ENCODE data around the gene ACTN3. TPM values are rescaled to one million over a fixed set of nuclear protein-coding genes. Genes with fewer than 3 reads are reported as not detected.

ACTN3 gene
- total RNA-seq, 2 experiments from 2014 or later = 0.14 to 0.22 TPM

- no peak for TF ChIP-seq CTCF (IDR thresholded peaks at IDR 0.05)
- Histone ChIP-seq H3K27ac (ENCODE audit: low read depth in 1 of 2, low read length in 2 of 2) (peak overlapping the region in 1 of 2 donors; percentile 13), H3K27me3 (ENCODE audit: control insufficient read depth in 1 of 2, insufficient read depth in 2 of 2, low read length in 2 of 2) (no peaks in the 10 kb centered on the region), H3K4me1 (ENCODE audit: insufficient read depth, low read length) (no peaks in the 10 kb centered on the region), H3K9me3 (ENCODE audit: control insufficient read depth in 1 of 2, insufficient read depth in 1 of 2, low read length in 2 of 2) (no peaks in the 10 kb centered on the region), H3K36me3 (ENCODE audit: insufficient read depth, low read length) (peaks cover 9% of the 10 kb centered on the region), H3K4me3 (ENCODE audit: low read length) (no peak overlapping the region)
- intact Hi-C loops (cut with DNase I, micrococcal nuclease) = no loop called here
- Mint-ChIP-seq H3K9me3 (no peaks in the 10 kb centered on the region), H3K4me1 (ENCODE audit: low read depth) (no peaks in the 10 kb centered on the region), H3K27me3 (no peaks in the 10 kb centered on the region), H3K27ac (no peak overlapping the region), H3K4me3 (no peak overlapping the region), H3K36me3 (ENCODE audit: low read depth) (peaks cover 36% of the 10 kb centered on the region)
- ChIA-PET POLR2A (interaction anchor here (1.8 kb wide), 1 partner anchor 14 kb away, joined by 5 read pairs; the partner anchor contains the start of gene ZDHHC24), CTCF (no interaction called here)
- ATAC-seq (ENCODE audit: poor library complexity) = no peak
- no peak for DNase-seq
Observed at GRCh38 chr11:66531841-66532240, 14.9 kb upstream of the ACTN3 start.

GRCh38 chr11:66532784-66533183 lies 13.9 kb upstream of the ACTN3 start:
- H3K9me3 Mint-ChIP-seq = no peaks in the 10 kb centered on the region
- ChIA-PET POLR2A (interaction anchor here (1.2 to 1.8 kb wide), 2 partner anchors 13 to 53 kb away, joined by 4 to 5 read pairs; partner anchors contain the start of genes DPP3 and ZDHHC24), CTCF (no interaction called here)
- Histone ChIP-seq H3K27ac (ENCODE audit: low read depth in 1 of 2, low read length in 2 of 2) (no peak overlapping the region), H3K9me3 (ENCODE audit: control insufficient read depth in 1 of 2, insufficient read depth in 1 of 2, low read length in 2 of 2) (no peaks in the 10 kb centered on the region), H3K4me1 (ENCODE audit: insufficient read depth, low read length) (no peaks in the 10 kb centered on the region), H3K27me3 (ENCODE audit: control insufficient read depth in 1 of 2, insufficient read depth in 2 of 2, low read length in 2 of 2) (no peaks in the 10 kb centered on the region), H3K4me3 (ENCODE audit: low read length) (no peak overlapping the region), H3K36me3 (ENCODE audit: insufficient read depth, low read length) (peaks cover 9% of the 10 kb centered on the region)
- no peak overlapping the region for H3K4me3 Mint-ChIP-seq
- no peak overlapping the region for H3K27ac Mint-ChIP-seq
- H3K36me3 Mint-ChIP-seq (ENCODE audit: low read depth) = peaks cover 41% of the 10 kb centered on the region
- TF ChIP-seq CTCF (IDR thresholded peaks at IDR 0.05) = no peak
- ATAC-seq (ENCODE audit: poor library complexity) (no peak), DNase-seq (no peak)
- intact Hi-C loops (cut with DNase I, micrococcal nuclease) = no loop called here
- no peaks in the 10 kb centered on the region for H3K4me1 Mint-ChIP-seq (ENCODE audit: low read depth)
- no peaks in the 10 kb centered on the region for H3K27me3 Mint-ChIP-seq

- Mint-ChIP-seq H3K36me3 (ENCODE audit: low read depth) (peaks cover 63% of the 10 kb centered on the region), H3K27ac (no peak overlapping the region), H3K4me3 (no peak overlapping the region), H3K4me1 (ENCODE audit: low read depth) (peaks cover 31% of the 10 kb centered on the region), H3K27me3 (no peaks in the 10 kb centered on the region), H3K9me3 (no peaks in the 10 kb centered on the region)
- H3K4me3 ChIP-seq (ENCODE audit: low read length) = no peak overlapping the region
- DNase-seq = no peak
- CTCF ChIA-PET = no interaction called here
- no peak for ATAC-seq (ENCODE audit: poor library complexity)
- H3K27ac ChIP-seq (ENCODE audit: low read depth in 1 of 2, low read length in 2 of 2) = no peak overlapping the region
- intact Hi-C loops (cut with DNase I, micrococcal nuclease) = no loop called here
- no peak for TF ChIP-seq CTCF (IDR thresholded peaks at IDR 0.05)
- POLR2A ChIA-PET = no interaction called here
- H3K9me3 ChIP-seq (ENCODE audit: control insufficient read depth in 1 of 2, insufficient read depth in 1 of 2, low read length in 2 of 2) = no peaks in the 10 kb centered on the region
- peaks cover 40% of the 10 kb centered on the region for H3K36me3 ChIP-seq (ENCODE audit: insufficient read depth, low read length)
- H3K4me1 ChIP-seq (ENCODE audit: insufficient read depth, low read length) = peaks cover 19% of the 10 kb centered on the region
- no peaks in the 10 kb centered on the region for H3K27me3 ChIP-seq (ENCODE audit: control insufficient read depth in 1 of 2, insufficient read depth in 2 of 2, low read length in 2 of 2)
Observed at GRCh38 chr11:66539170-66539869, 7.4 kb upstream of the ACTN3 start.

Data from CD4-positive, alpha-beta T cell (primary cell).